ENCODE results near the gene MIOX.
A peak's percentile ranks its signal among the peaks of the same experiment; 100 is the strongest.

MIOX gene

GRCh38 chr22:50486561-50487289 is at the start of gene MIOX:
MIOX (plus strand) TSS chr22:50486859; CDS start chr22:50486898, 39 bp downstream.
- no peak for DNase-seq

- no peak for DNase-seq
These were observed 49.0 kb upstream of the MIOX start for GRCh38 chr22:50437511-50438304.

- no peak for DNase-seq
These were observed 48.1 kb upstream of the MIOX start for GRCh38 chr22:50438305-50439275.

GRCh38 chr22:50439314-50439870 is 47.3 kb upstream of the MIOX start:
- DNase-seq: no peak

GRCh38 chr22:50439871-50440331 is 46.8 kb upstream of the MIOX start:
- no peak for DNase-seq

GRCh38 chr22:50440544-50441249 is 46.0 kb upstream of the MIOX start:
- no peak for DNase-seq

GRCh38 chr22:50441428-50441993 is 45.1 kb upstream of the MIOX start:
- DNase-seq: no peak

- DNase-seq: no peak
These were observed 43.5 kb upstream of the MIOX start for GRCh38 chr22:50443197-50443596.

- DNase-seq: no peak
These were observed 42.6 kb upstream of the MIOX start for GRCh38 chr22:50443801-50444625.

GRCh38 chr22:50444663-50445062 is 42.0 kb upstream of the MIOX start:
- DNase-seq: no peak

GRCh38 chr22:50445071-50445879 is 41.4 kb upstream of the MIOX start:
- peak in 1 of 58 donors; percentile 22 for DNase-seq

GRCh38 chr22:50445880-50446707 is 40.6 kb upstream of the MIOX start:
- no peak for DNase-seq

- DNase-seq: no peak
These were observed 39.7 kb upstream of the MIOX start for GRCh38 chr22:50446708-50447575.

GRCh38 chr22:50447576-50448551 is 38.8 kb upstream of the MIOX start:
- DNase-seq: no peak

- DNase-seq: no peak
These were observed 34.0 kb upstream of the MIOX start for GRCh38 chr22:50452649-50453048.

All from anterior cingulate cortex (tissue), 58 donors.